IMR-90 (cell line): ENCODE data around the gene PLIN4. TPM values are rescaled to one million over a fixed set of nuclear protein-coding genes. Genes with fewer than 3 reads are reported as not detected.

Experiments
- ATAC-seq: fragments of 200-7000 bp; cut with Tn5 transposase; 2 replicates; pipeline ENCODE4 v1.9.1; 2020; ENCODE audit warnings: low read depth, mild to moderate bottlenecking, moderate library complexity
- BruUV-seq: library from RNA; stranded (reverse); fragments of 400-500 nt; replicated peaks from 2 replicates; lab custom pipeline; 2021; lab: Mats Ljungman, UMichigan
- CTCF ChIA-PET: fragments of 300-600 bp; formaldehyde crosslinking; extraction: SDS; loops from one replicate; lab custom pipeline; 2021; ENCODE audit warnings: antibody characterized with exemption; lab: Yijun Ruan, JAX
- POLR2A ChIA-PET: fragments of 300-600 bp; sonication (Branson Sonifier 250); formaldehyde crosslinking; loops from one replicate; lab custom pipeline; 2022; ENCODE audit warnings: antibody characterized with exemption; ENCODE audit not compliant: unreplicated experiment; lab: Charles Lee
- DNase-seq: peaks from one replicate; pipeline ENCODE4 v3.0.0; 2013
- H2AFZ ChIP-seq: replicated peaks from 2 replicates; pipeline ENCODE3; 2013; ENCODE audit warnings: low read length, mild to moderate bottlenecking; ENCODE audit not compliant: poor library complexity
- H2AK5ac ChIP-seq: 2 replicates; pipeline ENCODE4 v1.6.1; 2013; ENCODE audit warnings: low read depth, low read length, inconsistent platforms
- H2AK9ac ChIP-seq: replicated peaks from 2 replicates; pipeline ENCODE3; 2013; ENCODE audit warnings: mild to moderate bottlenecking, low read depth, low read length, moderate library complexity; ENCODE audit not compliant: poor library complexity
- H2BK120ac ChIP-seq: 2 replicates; pipeline ENCODE4 v1.6.1; 2013; ENCODE audit warnings: low read depth, low read length, inconsistent platforms
- H2BK15ac ChIP-seq: 3 replicates; pipeline ENCODE4 v1.6.1; 2013; ENCODE audit warnings: low read depth, low read length, inconsistent platforms
- H2BK20ac ChIP-seq: 2 replicates; pipeline ENCODE4 v1.6.1; 2013; ENCODE audit warnings: low read depth, mild to moderate bottlenecking, inconsistent platforms, low read length, moderate library complexity
- H2BK5ac ChIP-seq: 2 replicates; pipeline ENCODE4 v1.6.1; 2013; ENCODE audit warnings: mild to moderate bottlenecking, low read depth, low read length, inconsistent platforms; ENCODE audit not compliant: poor library complexity, severe bottlenecking
- H3K14ac ChIP-seq: replicated peaks from 2 replicates; pipeline ENCODE4 v1.6.1; 2013; ENCODE audit warnings: low read depth, low read length, inconsistent platforms
- H3K18ac ChIP-seq: 2 replicates; pipeline ENCODE4 v1.6.1; 2013; ENCODE audit warnings: low read depth, low read length, control low read depth
- H3K23ac ChIP-seq: 2 replicates; pipeline ENCODE4 v1.6.1; 2013; ENCODE audit warnings: low read depth, low read length, inconsistent platforms
- H3K27ac ChIP-seq: 2 replicates; pipeline ENCODE4 v1.5.1; 2013; ENCODE audit warnings: mild to moderate bottlenecking, control low read depth, low read length; ENCODE audit not compliant: insufficient read depth
- H3K27me3 ChIP-seq: 2 replicates; pipeline ENCODE4 v1.6.1; 2013; ENCODE audit warnings: low read length; ENCODE audit not compliant: control insufficient read depth, insufficient read depth
- H3K36me3 ChIP-seq: 2 replicates; pipeline ENCODE4 v1.6.1; 2013; ENCODE audit warnings: low read length, mixed read lengths; ENCODE audit not compliant: control insufficient read depth, insufficient read depth
- H3K4ac ChIP-seq: 2 replicates; pipeline ENCODE4 v1.6.1; 2013; ENCODE audit warnings: low read depth, low read length, inconsistent platforms
- H3K4me1 ChIP-seq: 2 replicates; pipeline ENCODE4 v1.6.1; 2013; ENCODE audit warnings: low read length, mixed read lengths; ENCODE audit not compliant: control insufficient read depth, insufficient read depth
- H3K4me2 ChIP-seq: 2 replicates; pipeline ENCODE4 v1.6.1; 2013; ENCODE audit warnings: low read depth, mild to moderate bottlenecking, control low read depth, low read length, moderate library complexity
- H3K4me3 ChIP-seq: 2 replicates; pipeline ENCODE4 v1.5.1; 2013; ENCODE audit warnings: low read depth, mild to moderate bottlenecking, control low read depth, low read length, moderate library complexity; ENCODE audit not compliant: insufficient read depth
- H3K56ac ChIP-seq: 2 replicates; pipeline ENCODE4 v1.6.1; 2013; ENCODE audit warnings: low read length, inconsistent platforms; ENCODE audit not compliant: insufficient read depth; ENCODE audit errors: extremely low read depth
- H3K79me1 ChIP-seq, 2 experiments: 2 replicates each; pipeline ENCODE4 v1.6.1; 2013; ENCODE audit warnings: low read length in 2 of 2, inconsistent platforms in 1 of 2, low read depth in 1 of 2
- H3K9ac ChIP-seq: 2 replicates; pipeline ENCODE4 v1.6.1; 2013; ENCODE audit warnings: low read depth, low read length, control low read depth
- H3K9me1 ChIP-seq: 2 replicates; pipeline ENCODE4 v1.6.1; 2013; ENCODE audit warnings: low read length, inconsistent platforms; ENCODE audit not compliant: insufficient read depth
- H3K9me3 ChIP-seq: 2 replicates; pipeline ENCODE4 v1.6.1; 2013; ENCODE audit warnings: low read length; ENCODE audit not compliant: control insufficient read depth, insufficient read depth
- H4K20me1 ChIP-seq: 2 replicates; pipeline ENCODE4 v1.6.1; 2013; ENCODE audit warnings: low read length, inconsistent platforms; ENCODE audit not compliant: insufficient read depth
- H4K5ac ChIP-seq: 2 replicates; pipeline ENCODE4 v1.6.1; 2013; ENCODE audit warnings: mild to moderate bottlenecking, low read depth, low read length, control low read depth
- H4K8ac ChIP-seq, 2 experiments: 2 replicates each; pipeline ENCODE4 v1.6.1; 2013; ENCODE audit warnings: low read depth in 2 of 2, low read length in 2 of 2, control low read depth in 1 of 2, inconsistent platforms in 1 of 2
- H4K91ac ChIP-seq: 2 replicates; pipeline ENCODE4 v1.6.1; 2013; ENCODE audit warnings: low read depth, low read length, inconsistent platforms; ENCODE audit not compliant: insufficient read depth
- CEBPB ChIP-seq: IDR thresholded peaks from 2 replicates; pipeline ENCODE4 v1.6.1; 2012; ENCODE audit warnings: low read depth, low read length, improper control_type of control experiment
- CHD1 ChIP-seq: IDR thresholded peaks from 2 replicates; pipeline ENCODE4 v1.6.1; 2012; ENCODE audit warnings: low read depth, low read length, improper control_type of control experiment
- FOS ChIP-seq: fragments of 150-350 bp; IDR thresholded peaks from 2 replicates; pipeline ENCODE4 v1.6.1; 2016; ENCODE audit warnings: low read depth, low read length
- MAFK ChIP-seq: IDR thresholded peaks from 2 replicates; pipeline ENCODE4 v1.6.1; 2012; ENCODE audit warnings: low read depth, low read length, improper control_type of control experiment
- MAZ ChIP-seq: IDR thresholded peaks from 2 replicates; pipeline ENCODE4 v1.6.1; 2012; ENCODE audit warnings: low read depth, mild to moderate bottlenecking, low read length, improper control_type of control experiment, moderate library complexity, borderline replicate concordance
- RAD21 ChIP-seq: IDR thresholded peaks from 2 replicates; pipeline ENCODE4 v1.6.1; 2012; ENCODE audit warnings: low read length, improper control_type of control experiment
- RFX5 ChIP-seq: IDR thresholded peaks from 2 replicates; pipeline ENCODE4 v1.8.0; 2012; ENCODE audit warnings: low read depth, mild to moderate bottlenecking, low read length, moderate library complexity
- WGBS, 2 experiments: methylation state at CpG; one replicate each; pipeline versions ENCODE4 v1.1.5 to v1.1.7; 2013; ENCODE audit warnings: missing lambda C conversion rate in 2 of 2; ENCODE audit not compliant: insufficient read length in 1 of 2; ENCODE audit errors: extremely low coverage in 2 of 2; 5-methylcytosine and 5-hydroxymethylcytosine counted together
- dilution Hi-C: fragments of 300-500 bp; cut with HindIII; formaldehyde crosslinking; loops from one replicate; pipeline ENCODE4 v1.14.3; 2018; ENCODE audit warnings: low sequenced_read_pairs; ENCODE audit not compliant: unreplicated experiment
- in situ Hi-C: fragments of 300-500 bp; cut with MboI; formaldehyde crosslinking; loops from 3 replicates; pipeline ENCODE4 v1.14.3; 2019; ENCODE audit warnings: low sequenced_read_pairs, inconsistent platforms, mixed read lengths
- intact Hi-C: fragments of 100-400 bp; cut with micrococcal nuclease; formaldehyde crosslinking; loops from 2 replicates; pipeline ENCODE4 v1.10.0; 2022
- polyA plus RNA-seq, 3 experiments: library from polyadenylated mRNA; depleted of rRNA; stranded (reverse); fragments of >200 nt; gene quantifications; 2 replicates each; pipeline ENCODE4 v1.2.3, GENCODE V29; 2012; ENCODE audit warnings: low replicate concordance in 1 of 3
- total RNA-seq: library from RNA; depleted of rRNA; stranded (reverse); fragments of >200 nt; gene quantifications from 2 replicates; pipeline ENCODE4 v1.2.3, GENCODE V29; 2012

Gene PLIN4
- total and polyA plus RNA-seq, 2 of the 4 experiments (the other 2 are of a cell fraction): under 0.01 to 0.09 TPM

- H4K91ac ChIP-seq: no peak overlapping the region
- TF ChIP-seq FOS: no peak
- TF ChIP-seq RAD21: no peak
- TF ChIP-seq CHD1: no peak
- TF ChIP-seq CEBPB: no peak
- no peak for TF ChIP-seq MAFK
- no peak for TF ChIP-seq MAZ
- no peak for TF ChIP-seq RFX5
- no peak for DNase-seq
- intact Hi-C loops (no loop called here), in situ Hi-C loops (no loop called here), dilution Hi-C loops (no loop called here)
- no peak overlapping the region for H3K56ac ChIP-seq
- H2AFZ ChIP-seq: no peak overlapping the region
- no peak overlapping the region for H3K4me2 ChIP-seq
- H2BK15ac ChIP-seq: no peak overlapping the region
- no peaks in the 10 kb centered on the region for H3K4me1 ChIP-seq
- no TSS peak for BruUV-seq
- no peak overlapping the region for H2BK120ac ChIP-seq
- no peaks in the 10 kb centered on the region for H3K9me3 ChIP-seq
- H3K4me3 ChIP-seq: no peak overlapping the region
- no peak overlapping the region for H4K5ac ChIP-seq
- no peaks in the 10 kb centered on the region for H3K27me3 ChIP-seq
- H4K8ac ChIP-seq: no peak overlapping the region
- H3K9ac ChIP-seq: no peak overlapping the region
- H4K20me1 ChIP-seq: peaks cover 4% of the 10 kb centered on the region; the same call in 1 of the 2 replicates
- H3K18ac ChIP-seq: no peak overlapping the region
- ChIA-PET CTCF (interaction anchor here (0.6 kb wide), 1 partner anchor 19 kb away, joined by 3 read pairs; no protein-coding TSS in a partner anchor), POLR2A (no interaction called here)
- H2BK5ac ChIP-seq: no peak overlapping the region
- no peak overlapping the region for H3K14ac ChIP-seq
- no peak overlapping the region for H3K4ac ChIP-seq
- ATAC-seq: no peak
- no peak overlapping the region for H2BK20ac ChIP-seq
- peaks cover 0 to 3% of the 10 kb centered on the region in 2 experiments; a peak in 2 of 4 replicates for H3K79me1 ChIP-seq
- no peak overlapping the region for H3K27ac ChIP-seq
- H3K36me3 ChIP-seq: peaks cover 78% of the 10 kb centered on the region
- H3K23ac ChIP-seq: no peak overlapping the region
- no peak overlapping the region for H2AK9ac ChIP-seq
- no peak overlapping the region for H2AK5ac ChIP-seq
- WGBS, 2 experiments: 91% methylated on average over 9 of the region's 25 CpGs; no CpG with 5 or more reads in 1 of the 2 experiments
- H3K9me1 ChIP-seq: peaks cover 2% of the 10 kb centered on the region; the same call in 1 of the 2 replicates
Observed at GRCh38 chr19:4497770-4498389, 20.4 kb downstream of the PLIN4 start.
